Ishikawa (cell line): ENCODE results near the gene NFIB.

Experiments used
- FOXM1 ChIP-seq: IDR thresholded peaks from 2 replicates; pipeline ENCODE4 v1.6.1; 2012; ENCODE audit warnings: low read depth, borderline replicate concordance
- RAD21 ChIP-seq: IDR thresholded peaks from 2 replicates; pipeline ENCODE4 v1.6.1; 2012; ENCODE audit warnings: low read depth

GRCh38 chr9:14344053-14344524, 30.1 kb upstream of the NFIB start:
- no peak for TF ChIP-seq FOXM1
- TF ChIP-seq RAD21: no peak
